Suprapubic skin (tissue), 4 donors: Measurements from ENCODE around the gene ISY1.

Experiments
- EP300 ChIP-seq: sonication (generic); formaldehyde crosslinking; IDR thresholded peaks from one replicate; pipeline ENCODE4 v1.6.1; 2017; ENCODE audit warnings: antibody characterized with exemption
- POLR2A ChIP-seq, 2 donors: fragments of 450-650 bp; IDR thresholded peaks; one replicate each; pipeline ENCODE4 v1.6.1; 2017; ENCODE audit warnings: antibody characterized with exemption in 2 of 2, mild to moderate bottlenecking in 2 of 2, moderate library complexity in 2 of 2
- POLR2AphosphoS5 ChIP-seq, 3 donors: sonication (generic); formaldehyde crosslinking; IDR thresholded peaks; one replicate each; pipeline ENCODE4 v1.6.1; 2017; ENCODE audit warnings: antibody characterized with exemption in 3 of 3
- TF ChIP-seq, protein P1 (sequence below), 2 donors: fragments of 200-600 bp in 1 of 2; fragments of 450-650 bp in 1 of 2; sonication (generic) in 1 of 2; IDR thresholded peaks; one replicate each; pipeline ENCODE4 v1.5.1; 2016 to 2019; ENCODE audit warnings: antibody characterized with exemption in 2 of 2, mild to moderate bottlenecking in 1 of 2, moderate library complexity in 1 of 2

- TF ChIP-seq, protein P1, sequence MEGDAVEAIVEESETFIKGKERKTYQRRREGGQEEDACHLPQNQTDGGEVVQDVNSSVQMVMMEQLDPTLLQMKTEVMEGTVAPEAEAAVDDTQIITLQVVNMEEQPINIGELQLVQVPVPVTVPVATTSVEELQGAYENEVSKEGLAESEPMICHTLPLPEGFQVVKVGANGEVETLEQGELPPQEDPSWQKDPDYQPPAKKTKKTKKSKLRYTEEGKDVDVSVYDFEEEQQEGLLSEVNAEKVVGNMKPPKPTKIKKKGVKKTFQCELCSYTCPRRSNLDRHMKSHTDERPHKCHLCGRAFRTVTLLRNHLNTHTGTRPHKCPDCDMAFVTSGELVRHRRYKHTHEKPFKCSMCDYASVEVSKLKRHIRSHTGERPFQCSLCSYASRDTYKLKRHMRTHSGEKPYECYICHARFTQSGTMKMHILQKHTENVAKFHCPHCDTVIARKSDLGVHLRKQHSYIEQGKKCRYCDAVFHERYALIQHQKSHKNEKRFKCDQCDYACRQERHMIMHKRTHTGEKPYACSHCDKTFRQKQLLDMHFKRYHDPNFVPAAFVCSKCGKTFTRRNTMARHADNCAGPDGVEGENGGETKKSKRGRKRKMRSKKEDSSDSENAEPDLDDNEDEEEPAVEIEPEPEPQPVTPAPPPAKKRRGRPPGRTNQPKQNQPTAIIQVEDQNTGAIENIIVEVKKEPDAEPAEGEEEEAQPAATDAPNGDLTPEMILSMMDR (IDR thresholded peaks at IDR 0.05), result no peak
- TF ChIP-seq EP300, result no peak
- TF ChIP-seq POLR2AphosphoS5 (IDR thresholded peaks at IDR 0.05), result no peak
- TF ChIP-seq POLR2A (IDR thresholded peaks at IDR 0.05), result no peak
Observed at GRCh38 chr3:129123314-129124060, 37.4 kb downstream of the ISY1 start.
